Liver (tissue), 9 donors: ENCODE results near the gene PRKCH. TPM values are rescaled to one million over a fixed set of nuclear protein-coding genes. Genes with fewer than 3 reads are reported as not detected.

Experiments used
- DNase-seq: peaks from one replicate; pipeline ENCODE4 v3.0.0-alpha.2; 2017; ENCODE audit warnings: low spot score
- H3K27ac ChIP-seq, 2 donors: one replicate each; pipeline ENCODE4 v1.7.0; 2013; ENCODE audit warnings: inconsistent platforms in 2 of 2, low read length in 2 of 2, control low read depth in 1 of 2, low read depth in 1 of 2, mild to moderate bottlenecking in 1 of 2
- H3K27me3 ChIP-seq, 4 donors: one replicate each; pipeline versions ENCODE4 v1.6.1 to v1.7.0; 2013; ENCODE audit warnings: low read length in 3 of 4, inconsistent platforms in 1 of 4, mild to moderate bottlenecking in 1 of 4, moderate library complexity in 1 of 4; ENCODE audit not compliant: control insufficient read depth in 4 of 4, insufficient read depth in 4 of 4
- H3K36me3 ChIP-seq, 4 donors: one replicate each; pipeline versions ENCODE4 v1.6.1 to v1.7.0; 2013; ENCODE audit warnings: low read length in 3 of 4, mild to moderate bottlenecking in 3 of 4, low read depth in 1 of 4, moderate library complexity in 1 of 4; ENCODE audit not compliant: control insufficient read depth in 4 of 4, insufficient read depth in 3 of 4
- H3K4me1 ChIP-seq, 4 donors: one replicate each; pipeline versions ENCODE4 v1.6.1 to v1.7.0; 2013; ENCODE audit warnings: low read length in 3 of 4, mild to moderate bottlenecking in 3 of 4, moderate library complexity in 1 of 4; ENCODE audit not compliant: control insufficient read depth in 4 of 4, insufficient read depth in 4 of 4
- H3K4me3 ChIP-seq, 3 donors: one replicate each; pipeline versions ENCODE4 v1.6.1 to v1.7.0; 2013; ENCODE audit warnings: low read length in 3 of 3, control low read depth in 1 of 3, low read depth in 1 of 3, mild to moderate bottlenecking in 1 of 3
- H3K9ac ChIP-seq, 2 donors: one replicate each; pipeline ENCODE4 v1.7.0; 2013; ENCODE audit warnings: low read length in 2 of 2, mild to moderate bottlenecking in 2 of 2, moderate library complexity in 2 of 2, control low read depth in 1 of 2, low read depth in 1 of 2
- H3K9me3 ChIP-seq, 4 donors: one replicate each; pipeline versions ENCODE4 v1.6.1 to v1.7.0; 2013; ENCODE audit warnings: low read length in 3 of 4; ENCODE audit not compliant: control insufficient read depth in 4 of 4
- ATF3 ChIP-seq: IDR thresholded peaks from 2 replicates; pipeline ENCODE4 v1.6.1; 2016; ENCODE audit warnings: antibody characterized with exemption
- CTCF ChIP-seq: fragments of 150-350 bp; IDR thresholded peaks from 2 replicates; pipeline ENCODE4 v1.5.1; 2017; ENCODE audit warnings: improper control_type of control experiment, low read depth, low read length; ENCODE audit not compliant: missing input control
- EGR1 ChIP-seq, 2 donors: IDR thresholded peaks; 2 replicates each; pipeline ENCODE4 v1.6.1; 2016 to 2018; ENCODE audit warnings: antibody characterized with exemption in 2 of 2, low read depth in 2 of 2
- FOXA1 ChIP-seq: IDR thresholded peaks from 2 replicates; pipeline ENCODE4 v1.6.1; 2016; ENCODE audit warnings: antibody characterized with exemption
- FOXA2 ChIP-seq: IDR thresholded peaks from 2 replicates; pipeline ENCODE4 v1.6.1; 2016; ENCODE audit warnings: antibody characterized with exemption
- HNF4A ChIP-seq, 2 donors: conservative IDR thresholded peaks; 2 replicates each; pipeline ENCODE4 v1.6.1; 2016; ENCODE audit warnings: antibody characterized with exemption in 2 of 2, mild to moderate bottlenecking in 2 of 2
- HNF4G ChIP-seq: IDR thresholded peaks from 2 replicates; pipeline ENCODE4 v1.6.1; 2016; ENCODE audit warnings: antibody characterized with exemption
- JUND ChIP-seq, 2 donors: IDR thresholded peaks; 2 replicates each; pipeline ENCODE4 v1.6.1; 2016; ENCODE audit warnings: antibody characterized with exemption in 2 of 2
- MAX ChIP-seq: IDR thresholded peaks from 2 replicates; pipeline ENCODE4 v1.6.1; 2016; ENCODE audit warnings: antibody characterized with exemption
- NR2F2 ChIP-seq: IDR thresholded peaks from 2 replicates; pipeline ENCODE4 v1.6.1; 2016; ENCODE audit warnings: antibody characterized with exemption
- REST ChIP-seq: IDR thresholded peaks from 2 replicates; pipeline ENCODE4 v1.6.1; 2016; ENCODE audit warnings: antibody characterized with exemption, mild to moderate bottlenecking
- SP1 ChIP-seq: IDR thresholded peaks from 2 replicates; pipeline ENCODE4 v1.6.1; 2018; ENCODE audit warnings: antibody characterized with exemption, mild to moderate bottlenecking
- TAF1 ChIP-seq: conservative IDR thresholded peaks from 2 replicates; pipeline ENCODE4 v1.6.1; 2016; ENCODE audit warnings: antibody characterized with exemption, mild to moderate bottlenecking
- YY1 ChIP-seq: IDR thresholded peaks from 2 replicates; pipeline ENCODE4 v1.6.1; 2016; ENCODE audit warnings: antibody characterized with exemption, mild to moderate bottlenecking
- ZBTB33 ChIP-seq: IDR thresholded peaks from 2 replicates; pipeline ENCODE4 v1.6.1; 2016; ENCODE audit warnings: antibody characterized with exemption
- WGBS: extraction: QIAGEN DNeasy Blood & Tissue Kit; methylation state at CpG from one replicate; pipeline ENCODE4 v1.1.7; 2013; 5-methylcytosine and 5-hydroxymethylcytosine counted together
- polyA plus RNA-seq, 2 donors: library from polyadenylated mRNA; stranded (reverse) in 1 of 2; unstranded in 1 of 2; fragments of 200-250 nt in 1 of 2; fragments of >200 nt in 1 of 2; fragmentation: Nextera tagmentation in 1 of 2; extraction: Ambion mirVana in 1 of 2; gene quantifications; one replicate each; pipeline versions ENCODE4 v1.2.1 to v1.2.3, GENCODE V29; 2013 to 2015
- total RNA-seq, 2 donors: library from RNA; depleted of rRNA; stranded (reverse); fragments of >200 nt; gene quantifications; one replicate each; pipeline ENCODE4 v1.2.3, GENCODE V29; 2014
- donor health status: healthy.
- donor health status: healthy.
- donor health status: healthy.
- donor health status: healthy.
- donor health status: healthy.

PRKCH gene
- total and polyA plus RNA-seq, 4 donors, result 3.9 to 13.7 (median 7.0) TPM

- H3K9ac ChIP-seq, result no peak overlapping the region
- no peak for DNase-seq
- peaks cover 3 to 12% (median 4%) of the 10 kb centered on the region in 4 donors for H3K4me1 ChIP-seq
- no peaks in the 10 kb centered on the region for H3K9me3 ChIP-seq
- TF ChIP-seq YY1 (no peak), EGR1 (IDR thresholded peaks at IDR 0.05; ENCODE audit: low read depth in 2 of 2) (no peak), HNF4G (no peak), ATF3 (no peak), CTCF (no peak), TAF1 (no peak), HNF4A (conservative IDR thresholded peaks at IDR 0.05) (no peak), ZBTB33 (no peak), FOXA2 (no peak), REST (no peak), FOXA1 (no peak), NR2F2 (no peak), MAX (no peak), JUND (IDR thresholded peaks at IDR 0.05) (no peak)
- no peak overlapping the region for H3K27ac ChIP-seq
- no peaks in the 10 kb centered on the region for H3K27me3 ChIP-seq
- H3K4me3 ChIP-seq, result no peak overlapping the region
- 79% methylated on average over 6 of the region's 6 CpGs for WGBS
- H3K36me3 ChIP-seq, result no peaks in the 10 kb centered on the region
Measured at GRCh38 chr14:61532763-61533162, 211.4 kb downstream of the PRKCH start.

- H3K9me3 ChIP-seq, result no peaks in the 10 kb centered on the region
- H3K9ac ChIP-seq, result no peak overlapping the region
- no peaks in the 10 kb centered on the region for H3K36me3 ChIP-seq
- 81% methylated on average over 4 of the region's 4 CpGs for WGBS
- no peaks in the 10 kb centered on the region for H3K27me3 ChIP-seq
- DNase-seq, result no peak
- no peak overlapping the region for H3K27ac ChIP-seq
- peaks cover 7 to 19% (median 11%) of the 10 kb centered on the region in 4 donors for H3K4me1 ChIP-seq
- no peak overlapping the region for H3K4me3 ChIP-seq
- no peak for TF ChIP-seq FOXA1
- no peak for TF ChIP-seq EGR1 (IDR thresholded peaks at IDR 0.05; ENCODE audit: low read depth in 2 of 2)
- no peak for TF ChIP-seq CTCF
- no peak for TF ChIP-seq ZBTB33
- TF ChIP-seq NR2F2, result no peak
- no peak for TF ChIP-seq FOXA2
- no peak for TF ChIP-seq SP1
- TF ChIP-seq ATF3, result no peak
Measured at GRCh38 chr14:61533513-61534255, 212.3 kb downstream of the PRKCH start.
